Measurements from ENCODE around the gene DNASE1.

DNA sequence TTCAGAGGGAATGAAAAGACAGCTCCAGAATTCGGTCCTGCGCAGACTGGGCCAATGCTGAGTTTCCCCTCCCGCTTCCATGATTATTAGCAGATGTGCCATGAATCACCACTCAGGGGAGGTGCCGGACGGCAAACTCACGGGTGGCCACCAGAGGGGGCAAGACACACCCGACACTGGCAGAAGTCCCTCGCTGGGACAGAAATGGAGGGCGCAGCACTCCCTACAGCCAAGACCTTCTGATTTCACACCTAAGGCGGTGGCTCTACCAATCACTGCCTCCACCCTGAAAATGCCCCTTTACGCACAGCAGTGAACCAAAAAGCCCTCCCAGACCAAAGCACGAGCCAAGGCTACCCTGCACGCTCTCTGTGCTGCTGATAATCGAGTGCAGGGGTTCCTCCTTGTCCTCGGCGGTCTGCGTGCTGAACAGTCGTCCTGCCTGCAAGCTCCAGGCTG lies 36.0 kb downstream of the DNASE1 start:
- TF ChIP-seq CTCF (IDR thresholded peaks at IDR 0.05) (peak; percentile 86 to 92 (median 90)), POLR2A (IDR thresholded peaks at IDR 0.05) (no peak)
